Measurements from ENCODE around the gene PNPLA2.

GRCh38 chr11:793556-793955, 25.2 kb upstream of the PNPLA2 start:
- no peak for TF ChIP-seq TAF1 (IDR thresholded peaks at IDR 0.05; ENCODE audit: low read depth, low read length)
- TF ChIP-seq POLR2A (IDR thresholded peaks at IDR 0.05; ENCODE audit: control extremely low read depth in 1 of 2, low read depth in 2 of 2, low read length in 2 of 2): no peak
- TF ChIP-seq EZH2 (IDR thresholded peaks at IDR 0.05; ENCODE audit: low read depth, low read length, severe bottlenecking): no peak
- TF ChIP-seq SIN3A (conservative IDR thresholded peaks at IDR 0.05 in 1 of 2, IDR thresholded peaks at IDR 0.05 in 1 of 2; ENCODE audit: low read depth in 1 of 2, low read length in 2 of 2): no peak
- TF ChIP-seq CEBPB (IDR thresholded peaks at IDR 0.05; ENCODE audit: low read depth, low read length): no peak
- TF ChIP-seq CBX8 (IDR thresholded peaks at IDR 0.05; ENCODE audit: borderline replicate concordance, low read depth, low read length): no peak
- TF ChIP-seq CTCF (IDR thresholded peaks at IDR 0.05; ENCODE audit: control extremely low read depth in 1 of 3, insufficient read depth in 1 of 3, low read depth in 1 of 3, low read length in 3 of 3): no peak

Measured in H1 (cell line).